DMS79 (cell line): ENCODE measurements around the gene GIPR.
A peak's percentile ranks its signal among the peaks of the same experiment; 100 is the strongest.

Experiments
- DNase-seq: peaks from one replicate; lab custom pipeline; 2025; lab: John Stamatoyannopoulos, UW

GIPR gene

GRCh38 chr19:45730368-45731288 lies 62.6 kb downstream of the GIPR start, which contains the start of gene FBXO46:
FBXO46 (minus strand) TSS chr19:45730896; CDS start chr19:45713495, 17,401 bp downstream.
- peak; percentile 99 for DNase-seq
